SK-N-SH (cell line): ENCODE results near the gene EZH1. TPM values are rescaled to one million over a fixed set of nuclear protein-coding genes. Genes with fewer than 3 reads are reported as not detected.

Experiments used
- CHD2 ChIP-seq: fragments of 150-350 bp; IDR thresholded peaks from 2 replicates; pipeline ENCODE4 v1.6.1; 2018; ENCODE audit warnings: low read length; ENCODE audit not compliant: partially characterized antibody
- CTCF ChIP-seq: fragments of 200-600 bp; sonication (generic); IDR thresholded peaks from 2 replicates; pipeline ENCODE4 v1.6.1; 2017; ENCODE audit warnings: antibody characterized with exemption, mild to moderate bottlenecking, moderate library complexity
- EP300 ChIP-seq, 2 experiments: IDR thresholded peaks; 2 replicates each; pipeline versions ENCODE4 v1.4.0 to v1.6.1; 2012; ENCODE audit warnings: borderline replicate concordance in 1 of 2, low read depth in 1 of 2, low read length in 1 of 2
- EZH2phosphoT487 ChIP-seq: fragments of 200-600 bp; sonication (generic); IDR thresholded peaks from 2 replicates; pipeline ENCODE4 v1.6.1; 2017; ENCODE audit warnings: low read depth, mixed run types, mild to moderate bottlenecking, antibody characterized with exemption, moderate library complexity, borderline replicate concordance
- GABPA ChIP-seq: IDR thresholded peaks from 2 replicates; pipeline ENCODE4 v1.4.0; 2012; ENCODE audit warnings: low read depth, mild to moderate bottlenecking
- IRF3 ChIP-seq: fragments of 150-350 bp; IDR thresholded peaks from 2 replicates; pipeline ENCODE4 v1.6.1; 2016; ENCODE audit warnings: mild to moderate bottlenecking, low read depth, low read length
- NFIC ChIP-seq: IDR thresholded peaks from 2 replicates; pipeline ENCODE4 v1.4.0; 2012; ENCODE audit warnings: borderline replicate concordance
- NRF1 ChIP-seq: IDR thresholded peaks from 2 replicates; pipeline ENCODE4 v1.6.1; 2012; ENCODE audit warnings: low read depth, mild to moderate bottlenecking, low read length
- RXRA ChIP-seq: IDR thresholded peaks from 2 replicates; pipeline ENCODE4 v1.4.0; 2012; ENCODE audit warnings: low read depth, mild to moderate bottlenecking, borderline replicate concordance
- SIN3A ChIP-seq: IDR thresholded peaks from 2 replicates; pipeline ENCODE4 v1.6.1; 2012; ENCODE audit warnings: low read depth, mild to moderate bottlenecking, low read length, moderate library complexity, borderline replicate concordance
- TCF12 ChIP-seq: IDR thresholded peaks from 2 replicates; pipeline ENCODE4 v1.4.0; 2012
- TEAD4 ChIP-seq: IDR thresholded peaks from 2 replicates; pipeline ENCODE4 v1.4.0; 2012; ENCODE audit warnings: mild to moderate bottlenecking, borderline replicate concordance; ENCODE audit not compliant: insufficient read depth
- USF2 ChIP-seq: fragments of 150-350 bp; IDR thresholded peaks from 2 replicates; pipeline ENCODE4 v1.6.1; 2017; ENCODE audit warnings: antibody characterized with exemption, low read length, low read depth, borderline replicate concordance
- YY1 ChIP-seq: IDR thresholded peaks from 2 replicates; pipeline ENCODE4 v1.4.0; 2012; ENCODE audit warnings: low read depth, mild to moderate bottlenecking
- ZBTB33 ChIP-seq: IDR thresholded peaks from 2 replicates; pipeline ENCODE4 v1.4.0; 2012; ENCODE audit warnings: low read depth, borderline replicate concordance
- polyA plus RNA-seq, 3 experiments: library from polyadenylated mRNA; depleted of rRNA; stranded (reverse); fragments of >200 nt; gene quantifications; 2 replicates each; pipeline ENCODE4 v1.2.3, GENCODE V29; 2012

EZH1 gene
- polyA plus RNA-seq, 1 of the 3 experiments (the other 2 are of a cell fraction), result 28.6 TPM

GRCh38 chr17:42773290-42774035, 28.6 kb upstream of the EZH1 start, which contains the start of gene VPS25 (continued):
- no peak for TF ChIP-seq IRF3
- TF ChIP-seq NFIC, result no peak
- no peak for TF ChIP-seq RXRA
- peak; percentile 24; the same call in 1 of the 2 replicates for TF ChIP-seq CTCF
- no peak for TF ChIP-seq EZH2phosphoT487
- peak; percentile 99 for TF ChIP-seq GABPA
- peak; percentile 82 for TF ChIP-seq YY1
- TF ChIP-seq TEAD4, result no peak
- peak in 1 of 2 experiments; percentile 35; a peak in 1 of 4 replicates for TF ChIP-seq EP300 (IDR thresholded peaks at IDR 0.05; ENCODE audit: borderline replicate concordance in 1 of 2, low read depth in 1 of 2, low read length in 1 of 2)
- no peak for TF ChIP-seq NRF1
- peak; percentile 94 for TF ChIP-seq SIN3A
- no peak for TF ChIP-seq TCF12
- TF ChIP-seq CHD2, result no peak
- TF ChIP-seq ZBTB33, result no peak
- TF ChIP-seq USF2, result no peak
